Heart left ventricle (tissue), 16 donors: ENCODE measurements around the gene CFAP65. TPM values are rescaled to one million over a fixed set of nuclear protein-coding genes. Genes with fewer than 3 reads are reported as not detected.
A peak's percentile ranks its signal among the peaks of the same experiment; 100 is the strongest.

Experiments used
- ATAC-seq, 4 donors: fragments of 200-7000 bp; cut with Tn5 transposase; one replicate each; pipeline ENCODE4 v1.9.1; 2020 to 2022; ENCODE audit warnings: moderate library complexity in 4 of 4, mild to moderate bottlenecking in 3 of 4, moderate number of reproducible peaks in 1 of 4
- DNase-seq, 5 donors: peaks; one replicate each; pipeline ENCODE4 v3.0.0-alpha.2; 2020
- H3K27ac ChIP-seq, 12 donors: fragments of 200-600 bp; sonication (generic) in 4 of 12; one replicate each; pipeline versions ENCODE4 v1.5.0 to v1.8.0; 2016 to 2022; ENCODE audit warnings: mild to moderate bottlenecking in 2 of 12
- H3K27me3 ChIP-seq, 9 donors: fragments of 200-600 bp; sonication (generic) in 2 of 9; one replicate each; pipeline versions ENCODE4 v1.5.1 to v1.8.0; 2016 to 2022; ENCODE audit warnings: mild to moderate bottlenecking in 3 of 9
- H3K36me3 ChIP-seq, 9 donors: fragments of 200-600 bp; sonication (generic) in 2 of 9; one replicate each; pipeline versions ENCODE4 v1.5.0 to v1.8.0; 2018 to 2022; ENCODE audit warnings: mild to moderate bottlenecking in 2 of 9
- H3K4me1 ChIP-seq, 12 donors: fragments of 200-600 bp; sonication (generic) in 4 of 12; one replicate each; pipeline versions ENCODE4 v1.5.0 to v1.8.0; 2016 to 2022; ENCODE audit warnings: mild to moderate bottlenecking in 3 of 12
- H3K4me3 ChIP-seq, 12 donors: fragments of 200-600 bp; sonication (generic) in 4 of 12; one replicate each; pipeline versions ENCODE4 v1.5.0 to v1.8.0; 2017 to 2022; ENCODE audit warnings: mild to moderate bottlenecking in 9 of 12, moderate library complexity in 4 of 12
- H3K9me3 ChIP-seq, 12 donors: fragments of 200-600 bp; sonication (generic) in 4 of 12; one replicate each; pipeline versions ENCODE4 v1.5.0 to v1.8.0; 2016 to 2022; ENCODE audit warnings: mild to moderate bottlenecking in 1 of 12
- CTCF ChIP-seq, 12 donors: fragments of 200-600 bp; sonication (generic) in 4 of 12; IDR thresholded peaks; one replicate each; pipeline versions ENCODE4 v1.5.0 to v1.8.0; 2018 to 2022; ENCODE audit warnings: antibody characterized with exemption in 12 of 12, mild to moderate bottlenecking in 5 of 12
- POLR2A ChIP-seq, 2 donors: fragments of 450-650 bp; IDR thresholded peaks; one replicate each; pipeline ENCODE4 v1.6.1; 2017; ENCODE audit warnings: antibody characterized with exemption in 2 of 2, mild to moderate bottlenecking in 2 of 2, moderate library complexity in 2 of 2
- WGBS, 4 donors: extraction: QIAGEN DNeasy Blood & Tissue Kit in 2 of 4; methylation state at CpG; one replicate each; pipeline versions ENCODE4 v1.1.5 to v1.1.7; 2013 to 2018; 5-methylcytosine and 5-hydroxymethylcytosine counted together
- intact Hi-C, 10 donors: fragments of 100-400 bp; cut with DNase I; formaldehyde crosslinking; loops; one replicate each; pipeline versions ENCODE4 v1.11.1 to v1.14.2; 2022
- polyA plus RNA-seq, 2 donors: library from polyadenylated mRNA; stranded (reverse); fragments of 200-250 nt; gene quantifications; one replicate each; pipeline ENCODE4 v1.2.3, GENCODE V29; 2013
- total RNA-seq, 9 donors: library from RNA; depleted of rRNA in 2 of 9; stranded (reverse); fragments of >200 nt in 2 of 9; fragmentation: NEBNext Ultra II Directional in 3 of 9; extraction: Animal tissue kit (Norgen Biotek cat#: 25700) in 3 of 9; gene quantifications; one replicate each; pipeline versions ENCODE4 v1.1.0 to v1.2.4, GENCODE V29; 2016 to 2023
- donor health status: ischemic (EF 13 %, LVEDD 7.1; RV severe dilation, severe dysfunction).
- donor health status: healthy with polysubstance abuse.
- donor health status: DM: no; HTN: yes; CAD: no.
- donor health status: DM: no; HTN: no; CAD: no.
- donor health status: ischemic (EF 25% LVEDD 6.9; RV normal size, moderate dysfunction).
- donor health status: ischemic (EF 25% LVEDD 5.7; RV mildly dilated, moderate dysfunction).
- donor health status: healthy.
- donor health status: DM: yes; HTN: yes; CAD: no.
- donor health status: ischemic (EF 35%, LVEDD 5.7; RV mildly dilated, moderate dysfunction).
- donor health status: nonischemic (EF 11% LVEDD 7.7; RV severe dilation, severe dysfunction).
- donor health status: DM: yes; HTN: yes; CAD: no.
- donor health status: PGD.
- donor health status: ischemic (EF 29% LVEDD 5.4; RV normal size, mild dysfunction).
- donor health status: nonischemic (EF 23%, LVEDD 6.1; RV moderate dilation, normal function).

Gene CFAP65
- total and polyA plus RNA-seq, 11 donors = 0.04 TPM; not detected in 10

GRCh38 chr2:219045937-219046550, 4.7 kb upstream of the CFAP65 start:
- TF ChIP-seq POLR2A (IDR thresholded peaks at IDR 0.05) (no peak), CTCF (IDR thresholded peaks at IDR 0.05) (no peak)
- H3K27ac ChIP-seq = no peak overlapping the region
- ATAC-seq (peak in 1 of 4 donors; percentile 43), DNase-seq (no peak)
- 3 to 7% (median 5%) methylated on average over 6 of the region's 6 CpGs for WGBS, 4 donors
- H3K27me3 ChIP-seq = peaks cover 8 to 77% (median 28%) of the 10 kb centered on the region in 9 donors
- intact Hi-C loops = no loop called here
- H3K4me3 ChIP-seq = no peak overlapping the region
- H3K9me3 ChIP-seq = no peaks in the 10 kb centered on the region
- H3K4me1 ChIP-seq = peaks cover 0 to 6% (median 0%) of the 10 kb centered on the region in 12 donors
- H3K36me3 ChIP-seq = no peaks in the 10 kb centered on the region

GRCh38 chr2:219042750-219043149, 1.4 kb upstream of the CFAP65 start:
- H3K36me3 ChIP-seq = no peaks in the 10 kb centered on the region
- peaks cover 8 to 79% (median 33%) of the 10 kb centered on the region in 9 donors for H3K27me3 ChIP-seq
- no peak overlapping the region for H3K4me3 ChIP-seq
- ATAC-seq (no peak), DNase-seq (no peak)
- peaks cover 0 to 6% (median 0%) of the 10 kb centered on the region in 12 donors for H3K4me1 ChIP-seq
- H3K9me3 ChIP-seq = no peaks in the 10 kb centered on the region
- 71 to 84% (median 76%) methylated on average over 2 of the region's 2 CpGs for WGBS, 4 donors
- intact Hi-C loops = no loop called here
- H3K27ac ChIP-seq = no peak overlapping the region
- no peak for TF ChIP-seq POLR2A (IDR thresholded peaks at IDR 0.05)

GRCh38 chr2:219042157-219042556, 841 bp upstream of the CFAP65 start:
- Histone ChIP-seq H3K4me3 (no peak overlapping the region), H3K36me3 (no peaks in the 10 kb centered on the region), H3K27me3 (peaks cover 8 to 76% (median 33%) of the 10 kb centered on the region in 9 donors), H3K4me1 (peaks cover 0 to 6% (median 0%) of the 10 kb centered on the region in 12 donors), H3K27ac (no peak overlapping the region), H3K9me3 (no peaks in the 10 kb centered on the region)
- WGBS, 4 donors = 73 to 83% (median 75%) methylated on average over 4 of the region's 4 CpGs
- intact Hi-C loops = no loop called here
- ATAC-seq (no peak), DNase-seq (no peak)
- no peak for TF ChIP-seq CTCF (IDR thresholded peaks at IDR 0.05)

- peaks cover 6 to 87% (median 27%) of the 10 kb centered on the region in 9 donors for H3K27me3 ChIP-seq
- no peak for DNase-seq
- no peak for ATAC-seq
- TF ChIP-seq CTCF (IDR thresholded peaks at IDR 0.05) (no peak), POLR2A (IDR thresholded peaks at IDR 0.05) (no peak)
- intact Hi-C loops = no loop called here
- no peak overlapping the region for H3K4me3 ChIP-seq
- WGBS, 4 donors = 10 to 31% (median 19%) methylated on average over 1 of the region's 1 CpG
- no peaks in the 10 kb centered on the region for H3K9me3 ChIP-seq
- peaks cover 0 to 6% (median 0%) of the 10 kb centered on the region in 12 donors for H3K4me1 ChIP-seq
- H3K36me3 ChIP-seq = no peaks in the 10 kb centered on the region
- H3K27ac ChIP-seq = no peak overlapping the region
These were observed 2.7 kb downstream of the CFAP65 start for GRCh38 chr2:219038600-219038999.
